Stimulated activated CD4-positive, alpha-beta T cell treated with anti-CD3 and anti-CD28 coated beads, Interleukin-4, amount 100 ng/mL, for 24 hours (primary cell): ENCODE data around the gene RGPD5.
"Not testable (repeated sequence)": the region's sequence is repeated elsewhere in the genome, so short reads cannot be mapped to it uniquely, and the experiment has no call there.

Experiments used
- DNase-seq: peaks from one replicate; pipeline ENCODE4 v3.0.0-alpha.2; 2020

RGPD5 gene

DNA sequence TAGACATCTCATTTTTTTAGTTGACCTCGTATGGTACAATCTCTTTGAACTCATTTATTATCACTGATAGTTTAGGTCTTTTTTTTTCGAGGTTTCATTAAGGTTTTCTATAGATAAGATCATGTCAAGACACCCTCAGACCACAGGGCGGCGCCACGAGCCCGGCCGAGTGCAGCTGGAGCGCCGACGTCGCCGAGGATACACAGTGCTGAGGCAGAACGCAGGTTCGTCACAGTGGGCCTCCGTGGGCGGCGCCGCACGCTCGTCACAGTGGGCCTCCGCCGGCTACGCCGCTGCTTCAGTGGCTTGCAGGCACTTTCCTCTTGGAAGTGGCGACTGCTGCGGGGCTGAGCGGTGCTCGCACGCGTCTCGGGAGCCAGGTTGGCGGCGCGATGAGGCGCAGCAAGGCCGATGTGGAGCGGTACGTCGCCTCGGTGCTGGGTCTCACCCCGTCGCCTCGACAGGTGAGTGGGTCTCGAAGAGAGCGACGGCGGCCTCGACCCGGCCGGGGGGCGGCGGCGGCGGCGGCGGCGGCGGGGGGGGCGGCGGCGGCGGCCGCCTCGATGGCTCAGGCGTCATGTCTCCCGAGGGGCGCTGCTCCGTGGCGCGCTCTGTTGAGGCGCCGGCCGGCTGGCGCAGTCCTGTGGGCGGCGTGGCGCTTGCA is at the start of gene RGPD5:
Gene RGPD5, plus strand, starts transcription at position 232 of the 664 bp plus-strand sequence. Its CDS starts 161 bp downstream, at position 393.
- not testable (repeated sequence) for DNase-seq

DNA sequence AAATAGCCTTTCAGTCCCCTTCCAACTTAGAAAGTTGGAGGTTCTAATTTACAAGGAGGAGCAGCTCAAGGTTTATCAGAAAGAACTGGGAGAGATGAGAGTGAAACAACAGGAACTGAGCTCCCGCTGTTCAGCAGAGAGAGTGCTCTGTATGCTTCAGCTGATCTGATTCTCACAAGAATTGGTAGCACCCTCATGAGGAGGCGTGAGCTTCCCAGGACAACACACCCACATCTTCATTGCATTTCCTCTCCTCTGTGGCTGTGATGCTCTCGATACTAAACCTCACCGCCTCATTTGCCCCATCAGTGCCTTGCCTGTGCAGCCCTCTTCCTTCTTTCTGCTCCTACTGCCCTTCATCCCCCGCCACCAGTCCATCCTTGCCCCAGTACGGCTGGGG is 42.5 kb upstream of the RGPD5 start:
- not testable (repeated sequence) for DNase-seq

DNA sequence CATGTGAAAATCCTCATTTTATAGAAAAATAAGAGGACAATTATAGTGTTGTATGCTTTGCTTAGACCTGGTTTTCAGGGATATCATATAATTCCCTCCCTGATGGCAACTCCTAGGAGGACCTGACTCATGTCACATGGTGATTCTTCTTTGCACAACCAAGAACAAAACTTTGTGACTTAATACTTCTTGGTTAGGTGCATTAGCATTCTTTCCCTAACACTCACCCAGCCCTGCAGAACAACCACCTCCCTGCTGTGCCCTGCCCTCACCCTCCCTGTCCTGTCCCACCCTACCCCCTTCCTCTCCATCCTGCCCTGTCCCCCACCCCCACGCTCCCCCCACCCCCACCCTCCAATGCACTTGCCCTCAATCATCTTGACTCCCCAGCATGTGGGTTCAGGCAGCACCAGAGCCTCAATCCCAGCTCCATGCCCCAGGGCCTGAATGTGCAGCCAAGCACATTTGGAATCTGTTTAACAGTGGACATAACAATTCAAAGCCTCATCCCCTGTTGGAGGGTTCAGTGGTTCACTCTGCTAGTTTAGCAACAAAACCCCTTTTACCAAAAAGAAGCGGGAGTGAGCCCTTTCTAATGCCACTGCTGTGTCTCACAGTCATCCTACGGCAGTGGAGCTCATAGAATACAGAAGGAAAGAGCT is 36.8 kb upstream of the RGPD5 start:
- DNase-seq, result not testable (repeated sequence)

DNA sequence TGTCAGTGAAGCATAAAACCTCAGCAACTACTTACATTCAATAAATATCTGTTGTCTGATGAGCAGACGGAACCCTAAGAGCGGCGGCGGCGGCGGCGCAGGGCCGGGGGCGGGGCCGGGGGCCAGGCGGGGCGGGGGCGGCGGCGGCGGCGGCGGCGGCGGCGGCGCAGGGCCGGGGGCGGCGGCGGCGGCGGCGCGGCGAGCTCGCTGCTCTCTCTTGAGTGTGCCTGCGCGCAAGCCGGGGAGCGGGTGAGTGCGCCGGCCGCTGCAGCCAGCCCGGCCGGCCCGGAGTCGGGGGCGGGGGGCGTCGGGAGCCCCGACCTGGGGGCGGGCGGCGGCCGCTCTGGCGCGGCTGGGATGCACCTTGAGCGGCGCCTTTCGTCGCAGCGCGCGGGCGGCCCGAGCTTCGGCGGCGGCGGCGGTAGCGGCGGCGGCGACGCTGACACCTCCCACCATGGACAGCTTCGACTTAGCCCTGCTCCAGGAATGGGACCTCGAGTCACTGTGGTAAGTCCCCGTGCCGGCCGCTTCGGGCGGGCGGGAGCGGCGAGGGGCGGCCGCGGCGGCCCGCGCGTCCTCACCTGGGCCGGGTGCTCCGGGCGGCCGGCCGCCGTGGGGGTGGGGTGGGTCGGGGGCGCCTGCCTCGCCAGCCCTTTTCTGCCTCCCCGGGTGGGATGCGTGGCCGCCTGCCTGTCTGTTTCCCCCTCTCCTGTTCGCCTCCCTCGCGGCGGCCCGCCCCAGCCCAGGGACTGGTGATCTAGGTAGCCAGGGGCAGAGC is 33.7 kb upstream of the RGPD5 start:
- DNase-seq, result not testable (repeated sequence)

DNA sequence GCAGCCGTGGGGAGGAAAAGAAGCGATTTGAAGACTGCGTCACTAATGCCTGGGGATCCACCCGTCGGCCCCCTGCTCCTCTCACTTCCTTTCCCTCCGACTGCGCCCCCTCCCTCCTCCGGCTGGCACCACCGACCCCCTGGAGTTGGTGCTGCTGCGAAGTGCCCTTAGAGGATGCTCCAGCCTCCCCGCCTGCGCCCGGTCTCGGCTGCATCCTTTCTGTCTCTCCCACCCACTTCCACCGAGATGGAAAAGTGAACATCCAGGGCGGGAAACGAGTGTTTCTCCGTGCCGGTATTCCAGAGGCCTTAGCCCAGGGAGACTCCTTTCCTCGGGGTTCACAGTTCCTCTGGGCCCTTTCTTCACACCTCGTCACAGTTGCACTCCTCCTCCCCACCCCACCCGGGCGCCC is 33.1 kb upstream of the RGPD5 start:
- not testable (repeated sequence) for DNase-seq

DNA sequence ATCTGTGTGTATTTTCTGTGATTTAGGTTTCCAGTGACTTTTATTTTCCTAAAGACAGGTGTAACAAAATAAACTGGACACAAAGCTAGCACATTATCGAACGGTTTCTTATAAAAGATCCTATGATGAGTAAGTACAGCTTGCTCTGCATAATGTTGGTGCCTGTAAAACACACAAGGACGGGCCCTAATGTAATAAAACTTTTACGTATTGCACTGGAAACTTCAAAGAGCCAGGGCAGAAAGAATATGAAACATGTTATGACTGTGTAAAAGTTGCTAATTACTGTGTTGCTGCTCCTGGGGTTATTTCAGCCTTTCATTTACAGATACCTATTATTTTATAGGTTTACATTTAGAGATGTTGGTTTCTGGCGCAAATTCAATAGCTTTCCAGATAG is 32.1 kb upstream of the RGPD5 start:
- not testable (repeated sequence) for DNase-seq

DNA sequence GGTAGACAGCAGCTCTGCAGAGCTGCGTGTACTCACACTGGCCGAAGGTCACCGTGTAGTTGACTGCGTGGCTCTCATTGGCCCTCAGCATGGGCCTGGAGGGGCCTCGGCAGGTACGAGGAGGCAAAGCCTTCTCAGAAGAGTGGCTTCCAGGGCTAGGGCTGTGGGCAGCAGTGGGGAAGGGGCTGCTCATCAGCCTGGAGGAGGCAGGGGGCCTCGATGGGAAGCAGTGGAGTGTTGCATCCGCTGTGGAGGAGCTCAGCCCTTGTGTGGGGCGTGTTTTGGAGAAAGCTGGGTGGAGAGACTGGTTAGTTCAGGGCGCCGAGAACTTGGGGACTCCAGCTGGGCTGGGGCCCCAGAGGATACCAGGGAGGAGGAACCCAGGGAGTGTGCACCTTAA is 28.0 kb upstream of the RGPD5 start:
- DNase-seq, result not testable (repeated sequence)

DNA sequence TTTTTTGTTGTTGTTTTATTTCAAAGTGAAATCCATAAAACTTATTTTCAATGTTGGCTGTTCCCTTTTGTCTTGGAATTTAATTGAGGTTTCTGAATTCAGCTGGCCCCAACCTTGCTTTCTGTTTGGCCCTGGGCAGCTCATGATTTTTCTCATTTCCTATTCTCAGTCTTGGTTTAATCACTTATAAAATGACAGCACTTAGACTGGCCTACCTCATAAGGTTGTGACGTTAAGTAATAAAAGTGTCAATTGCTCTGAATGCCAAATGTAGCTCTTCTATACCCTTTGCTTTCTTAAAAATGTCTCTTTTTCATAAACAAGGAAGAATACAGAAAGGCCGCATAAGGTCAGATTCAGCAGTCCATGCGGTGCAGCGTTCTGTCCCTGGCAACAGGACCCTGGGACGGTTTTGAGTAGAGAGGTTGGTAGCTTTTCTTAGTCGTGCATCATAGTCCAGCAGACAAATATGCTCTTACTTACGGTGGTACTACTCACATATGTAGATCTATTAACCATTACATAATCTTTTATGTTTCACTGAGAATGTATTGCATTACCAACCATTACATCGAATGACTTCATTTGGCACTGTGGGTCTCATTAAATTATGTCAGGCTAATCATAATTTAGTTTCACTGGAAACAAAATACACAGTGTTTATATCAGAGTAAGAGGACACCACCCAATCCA is 27.1 kb upstream of the RGPD5 start:
- not testable (repeated sequence) for DNase-seq

DNA sequence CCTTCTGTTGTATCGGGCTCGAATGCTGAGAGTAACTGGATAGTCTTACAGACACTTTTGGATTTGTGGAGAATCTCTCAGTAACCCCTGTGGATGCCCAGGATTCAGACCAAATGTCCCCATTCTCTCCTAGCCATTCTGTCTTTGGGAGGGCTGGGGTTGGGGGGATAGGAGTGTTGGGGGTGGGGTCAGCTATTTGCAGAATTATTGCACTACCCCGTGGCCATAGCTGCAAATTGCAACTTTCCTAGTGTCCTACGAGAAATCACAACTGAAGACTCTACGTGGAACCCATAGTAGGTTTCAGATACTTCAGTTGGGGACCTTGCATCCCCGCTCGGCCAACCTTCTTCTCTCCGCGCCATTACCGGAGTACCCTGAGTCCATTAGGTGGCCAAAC is 25.2 kb upstream of the RGPD5 start:
- DNase-seq, result not testable (repeated sequence)

DNA sequence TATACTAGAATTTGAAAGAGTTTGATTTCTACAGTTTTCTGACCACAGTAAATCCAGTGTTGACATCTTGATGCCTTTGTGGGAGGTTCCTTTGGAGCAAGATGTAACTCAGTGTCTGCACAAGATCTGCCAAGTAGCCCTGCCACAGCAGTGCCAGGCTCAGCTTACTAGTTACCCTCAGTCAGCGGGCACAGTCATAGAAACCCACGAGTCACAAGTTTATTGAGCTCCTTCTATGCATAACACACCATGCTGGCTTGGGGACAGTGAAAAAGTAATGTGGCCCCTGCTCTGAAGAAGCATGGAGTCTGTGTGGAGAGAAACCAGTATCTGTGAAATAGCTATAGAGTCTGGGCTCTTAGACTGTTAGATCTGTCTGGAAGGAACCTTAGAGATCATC is 15.0 kb upstream of the RGPD5 start:
- DNase-seq, result not testable (repeated sequence)

DNA sequence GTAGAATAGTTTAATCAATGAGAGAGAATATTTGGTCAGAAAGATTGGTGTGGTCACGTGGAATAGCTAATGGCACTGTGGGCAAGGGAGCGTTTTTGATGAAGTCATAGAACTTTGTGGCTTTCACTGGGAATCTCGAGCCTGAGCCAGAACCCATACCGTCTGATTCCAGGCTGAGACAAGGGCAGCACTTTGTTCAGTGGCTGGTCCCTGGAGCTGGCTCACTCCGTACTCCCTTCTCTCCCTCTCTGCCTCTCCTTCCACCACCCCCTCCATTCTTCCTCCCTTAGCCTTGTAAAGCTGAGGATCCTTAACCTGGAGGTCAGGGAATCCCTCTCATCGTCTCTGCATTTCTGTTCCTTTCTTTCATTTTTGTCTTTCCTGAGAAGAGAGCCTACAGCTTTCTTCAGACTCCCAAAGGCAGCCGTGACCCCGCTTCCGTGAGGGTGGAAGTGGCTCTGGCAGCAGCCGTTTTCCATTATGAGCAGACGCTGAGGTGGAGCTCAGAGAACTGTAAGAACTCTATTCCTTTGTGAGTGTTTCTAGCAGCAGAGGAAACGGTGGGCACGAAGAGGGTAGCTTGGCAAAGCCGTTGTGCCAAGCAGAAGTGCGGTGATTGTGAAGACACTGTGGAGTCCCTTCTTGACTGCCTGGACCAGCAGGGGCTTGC is 12.8 kb upstream of the RGPD5 start:
- DNase-seq, result not testable (repeated sequence)

DNA sequence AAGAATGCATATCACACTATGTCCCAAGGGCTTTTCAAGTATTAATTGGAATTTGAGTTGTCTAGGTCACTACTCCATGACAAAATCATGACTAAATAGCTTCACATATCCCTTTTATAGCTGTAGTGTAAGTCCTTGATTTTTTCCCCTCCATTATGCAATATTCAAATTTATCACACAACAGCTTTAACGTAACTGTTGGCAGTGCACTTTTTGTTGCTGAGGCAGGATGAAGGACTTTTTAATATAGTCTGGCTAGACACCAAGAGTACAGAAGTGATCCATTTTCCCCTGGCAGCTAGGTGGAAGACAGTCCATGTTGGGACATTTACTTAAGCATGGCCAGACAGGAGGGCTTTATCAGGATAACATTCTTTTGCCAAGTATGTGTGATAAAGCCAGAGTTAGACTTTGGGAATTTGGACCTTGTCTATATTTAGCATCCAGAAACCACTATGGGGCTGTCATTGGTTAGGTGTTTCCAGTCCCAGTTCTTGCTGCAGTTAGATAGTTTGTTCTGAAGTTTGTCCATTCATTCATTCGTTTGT is 11.6 kb upstream of the RGPD5 start:
- DNase-seq, result not testable (repeated sequence)

DNA sequence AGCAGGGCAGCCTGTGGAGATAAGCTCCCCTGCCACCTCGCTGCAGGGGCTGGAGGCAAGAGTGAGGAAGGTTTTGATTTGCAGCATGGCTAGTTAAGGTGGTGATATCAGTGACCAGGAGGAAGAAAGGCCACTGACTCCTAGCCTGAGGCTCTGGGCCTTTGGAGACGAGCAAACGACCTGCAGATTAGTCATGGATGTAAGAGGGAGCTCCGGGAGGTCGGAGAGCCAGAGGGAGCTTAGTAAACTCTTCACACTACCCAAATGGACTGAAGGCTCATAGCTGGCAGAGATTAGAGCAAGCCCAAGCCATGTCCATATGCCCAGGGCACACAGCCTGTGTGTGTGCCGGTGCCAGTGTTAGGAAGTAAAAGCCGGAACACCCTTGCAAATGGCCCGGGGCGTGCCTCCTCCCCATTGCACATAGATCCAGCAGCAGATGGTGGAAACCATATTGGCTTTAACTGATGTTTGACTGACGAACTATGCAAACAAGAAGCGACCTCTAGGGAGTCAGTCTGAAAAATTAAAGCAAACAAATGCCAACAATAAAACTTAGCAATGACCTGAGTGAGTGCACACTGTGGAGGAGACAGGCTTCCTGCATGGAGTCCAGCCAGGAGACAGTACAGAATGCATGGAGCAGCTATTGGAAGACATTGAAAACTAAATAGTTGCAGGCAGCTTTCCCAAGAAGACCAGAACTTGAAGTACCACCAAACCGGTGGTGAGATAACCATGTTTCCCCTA is 2.4 kb upstream of the RGPD5 start:
- not testable (repeated sequence) for DNase-seq

DNA sequence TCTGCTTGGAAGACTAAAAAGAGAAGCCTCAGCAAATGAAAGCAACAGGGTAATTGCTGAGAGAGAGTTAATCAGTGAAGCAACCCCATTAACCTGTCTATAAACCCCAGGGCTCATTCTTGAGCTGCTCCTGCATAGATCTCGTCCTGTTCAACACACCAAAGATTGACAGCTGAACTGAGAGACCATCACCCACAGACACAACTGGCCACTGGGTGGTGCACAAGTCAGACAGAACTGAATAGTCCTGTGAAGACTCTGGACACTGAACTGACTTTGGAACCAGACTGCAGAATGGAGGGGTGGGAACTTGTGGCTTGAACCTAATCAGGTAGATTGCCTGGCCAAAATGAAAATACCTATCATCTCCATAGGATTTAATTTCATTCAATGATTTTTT is 1.4 kb upstream of the RGPD5 start:
- DNase-seq, result not testable (repeated sequence)

DNA sequence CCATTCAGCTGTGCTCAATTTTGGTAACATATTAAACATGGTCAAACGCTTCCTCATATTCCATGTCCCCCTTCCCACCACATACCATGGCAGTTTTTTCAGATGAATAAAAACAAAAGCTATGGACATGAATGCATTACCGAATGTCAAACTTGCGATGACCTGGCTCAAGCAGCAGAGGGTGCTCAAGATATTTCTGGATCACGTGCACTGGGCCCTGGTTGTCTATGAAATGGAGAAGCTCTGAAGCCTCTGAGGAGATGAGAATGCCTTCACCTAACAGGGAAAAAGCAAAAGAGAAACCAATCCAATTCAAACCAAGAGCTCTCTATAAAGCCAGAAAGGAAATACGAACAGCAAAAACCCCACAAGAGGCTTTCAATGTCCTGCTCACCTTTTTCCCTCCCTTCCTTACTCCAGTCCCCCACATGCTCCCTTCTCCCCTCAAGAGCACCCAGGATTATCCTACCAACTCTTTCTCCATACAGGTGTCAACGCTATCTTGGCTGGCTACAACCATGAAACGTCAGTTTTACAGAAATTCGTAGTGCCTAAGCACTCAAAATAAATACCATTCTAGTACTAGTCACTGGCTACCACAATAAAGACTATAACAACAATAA is 77.1 kb downstream of the RGPD5 start:
- not testable (repeated sequence) for DNase-seq

DNA sequence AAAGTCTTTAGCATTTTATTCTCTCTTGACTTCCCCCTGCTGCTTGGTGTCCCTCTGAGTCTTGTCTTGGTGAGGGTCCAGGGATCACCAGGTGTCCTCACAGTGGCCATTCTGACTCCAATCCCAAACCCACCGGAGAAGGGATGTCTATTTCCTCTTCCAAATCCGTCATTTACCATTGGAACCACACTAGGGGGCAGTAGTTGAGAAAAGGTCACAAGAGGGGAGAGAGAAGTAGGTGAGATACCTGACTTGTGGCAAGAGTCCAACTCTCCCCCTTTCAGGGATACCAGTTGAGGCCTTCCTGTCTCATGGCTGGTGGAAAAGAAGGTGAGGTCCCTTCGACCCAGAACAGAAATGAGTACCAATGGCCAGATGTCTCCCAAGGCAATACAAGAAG is 82.5 kb downstream of the RGPD5 start:
- DNase-seq, result not testable (repeated sequence)

DNA sequence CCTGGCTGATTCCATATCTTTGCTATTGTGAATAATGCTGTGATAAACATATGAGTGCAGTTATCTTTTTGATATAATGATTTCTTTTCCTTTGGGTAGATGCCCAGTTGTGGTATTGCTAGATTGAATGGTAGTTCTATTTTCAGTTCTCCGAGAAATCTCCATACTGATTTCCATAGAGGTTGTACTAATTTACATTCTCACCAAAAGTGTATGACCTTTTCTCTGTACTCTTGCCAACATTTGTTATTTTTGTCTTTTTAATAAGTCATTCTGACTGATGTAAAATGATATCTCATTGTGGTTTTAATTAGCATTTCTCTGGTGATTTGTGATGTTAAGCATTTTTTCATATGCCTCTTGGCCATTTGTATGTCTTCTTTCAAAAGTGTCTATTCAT is 88.0 kb downstream of the RGPD5 start:
- DNase-seq, result not testable (repeated sequence)

DNA sequence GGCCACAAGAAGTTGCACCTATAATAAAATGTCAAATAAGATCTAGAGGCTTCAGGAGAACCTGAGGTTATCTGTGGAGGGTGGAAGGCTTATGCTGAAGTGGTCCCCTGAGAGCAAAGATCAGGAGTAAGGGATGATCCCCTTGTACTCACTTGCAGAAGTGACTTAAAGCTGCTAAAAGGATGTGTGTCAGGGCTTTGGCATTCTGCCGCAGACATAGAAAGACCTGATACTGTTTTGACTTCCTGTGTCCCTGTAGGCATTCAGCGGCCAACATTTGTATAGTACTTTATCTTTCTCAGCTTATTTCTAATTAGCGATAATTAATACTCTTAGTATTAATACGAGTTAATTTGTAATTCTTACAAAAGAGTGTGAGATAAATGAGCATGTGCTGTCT is 94.3 kb downstream of the RGPD5 start:
- DNase-seq, result not testable (repeated sequence)

DNA sequence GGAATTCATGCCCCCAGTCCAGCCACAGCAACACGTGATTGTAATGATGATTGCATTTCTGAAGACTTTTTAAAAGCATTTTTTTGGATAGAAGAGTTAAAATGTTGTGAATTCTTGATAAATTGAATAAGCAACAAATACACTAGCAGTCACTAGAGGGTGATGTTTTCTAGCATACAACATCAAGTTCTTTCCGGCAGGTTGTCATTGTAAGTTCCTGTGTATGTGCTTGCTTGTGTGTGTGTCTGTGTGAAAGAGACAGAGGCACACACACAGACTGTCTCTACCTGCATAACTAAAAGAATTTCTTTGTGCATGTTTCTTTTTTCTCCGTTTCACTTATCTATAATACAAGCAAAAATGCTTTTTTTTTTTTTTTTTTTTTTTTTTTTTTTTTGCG is 95.8 kb downstream of the RGPD5 start:
- DNase-seq, result not testable (repeated sequence)

DNA sequence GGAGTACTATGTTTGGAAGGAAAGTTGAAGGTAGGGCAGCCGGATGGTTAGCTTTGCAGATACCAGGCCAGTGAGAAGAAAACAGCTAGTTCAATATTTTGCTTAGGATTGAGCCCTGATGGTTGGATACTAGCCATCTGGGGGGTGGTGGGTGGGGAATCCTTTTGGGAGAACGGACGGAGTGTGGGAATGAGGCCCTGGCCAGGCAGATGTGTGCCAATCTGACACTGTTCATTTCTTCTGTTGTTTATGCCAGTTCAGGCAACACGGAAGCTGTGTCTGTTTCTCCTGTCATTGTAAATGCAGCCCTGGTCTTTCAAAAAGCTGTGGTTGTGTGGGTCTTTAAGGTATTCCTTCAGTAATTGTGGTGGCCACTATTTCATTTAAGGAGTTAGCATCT is 96.9 kb downstream of the RGPD5 start:
- not testable (repeated sequence) for DNase-seq

DNA sequence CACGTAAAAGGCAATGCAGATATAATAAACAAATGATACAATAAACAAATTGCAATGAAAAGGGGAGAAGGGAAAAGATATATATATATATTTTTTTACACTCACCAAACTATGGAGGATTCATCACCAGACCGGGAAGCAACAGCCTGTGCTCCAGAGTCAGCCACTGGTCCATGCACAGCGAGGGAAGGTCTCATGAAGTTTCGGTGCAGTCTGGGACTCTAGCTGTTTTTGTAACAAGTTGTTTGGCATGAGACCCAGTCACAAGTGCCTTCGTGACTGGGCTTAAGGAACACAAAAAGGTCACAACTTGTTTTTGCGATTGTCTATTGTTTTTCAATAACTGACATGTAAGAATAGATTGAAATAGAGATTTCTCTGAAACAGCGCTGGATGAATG is 99.6 kb downstream of the RGPD5 start:
- not testable (repeated sequence) for DNase-seq
